Peyer's patch (tissue), 4 donors: ENCODE measurements around the gene PHF8. TPM values are rescaled to one million over a fixed set of nuclear protein-coding genes. Genes with fewer than 3 reads are reported as not detected.

ENCODE experiments used
- DNase-seq, 3 donors: peaks; one replicate each; pipeline ENCODE4 v3.0.0-alpha.2; 2017 to 2019
- H3K27ac ChIP-seq, 4 donors: fragments of 200-600 bp; sonication (generic); one replicate each; pipeline ENCODE4 v1.5.1; 2016 to 2019
- H3K27me3 ChIP-seq, 2 donors: fragments of 200-600 bp; sonication (generic); one replicate each; pipeline ENCODE4 v1.5.1; 2019
- H3K36me3 ChIP-seq, 3 donors: fragments of 200-600 bp; sonication (generic); one replicate each; pipeline ENCODE4 v1.5.1; 2016 to 2019
- H3K4me1 ChIP-seq, 4 donors: fragments of 200-600 bp; sonication (generic); one replicate each; pipeline ENCODE4 v1.5.1; 2016 to 2019
- H3K4me3 ChIP-seq, 4 donors: fragments of 200-600 bp; sonication (generic); 1 replicate in 3 of 4; 2 replicates in 1 of 4; pipeline ENCODE4 v1.5.1; 2016 to 2019; ENCODE audit warnings: mild to moderate bottlenecking in 1 of 4
- H3K9me3 ChIP-seq, 4 donors: fragments of 200-600 bp; sonication (generic); one replicate each; pipeline ENCODE4 v1.5.1; 2016 to 2019; ENCODE audit warnings: mild to moderate bottlenecking in 1 of 4
- CTCF ChIP-seq, 6 experiments: fragments of 450-650 bp in 4 of 6; fragments of 200-600 bp in 2 of 6; sonication (generic) in 1 of 6; IDR thresholded peaks; one replicate each; pipeline ENCODE4 v1.5.1; 2017 to 2019; ENCODE audit warnings: antibody characterized with exemption in 6 of 6, mild to moderate bottlenecking in 3 of 6, moderate library complexity in 1 of 6
- POLR2A ChIP-seq, 2 donors: fragments of 450-650 bp; IDR thresholded peaks; one replicate each; pipeline ENCODE4 v1.5.1; 2017; ENCODE audit warnings: antibody characterized with exemption in 2 of 2, mild to moderate bottlenecking in 2 of 2, moderate library complexity in 2 of 2
- total RNA-seq, 4 donors: library from RNA; depleted of rRNA; stranded (reverse); fragments of >200 nt; gene quantifications; one replicate each; pipeline ENCODE4 v1.1.0, GENCODE V29; 2016

Gene PHF8
- total RNA-seq, 4 donors from 2014 or later, result 52.5 to 188 (median 78.9) TPM

- Histone ChIP-seq H3K4me1 (no peaks in the 10 kb centered on the region), H3K36me3 (peaks cover 0 to 53% (median 0%) of the 10 kb centered on the region in 3 donors), H3K27ac (no peak overlapping the region), H3K9me3 (no peaks in the 10 kb centered on the region), H3K4me3 (no peak overlapping the region), H3K27me3 (no peaks in the 10 kb centered on the region)
- no peak for DNase-seq
- no peak for TF ChIP-seq CTCF (IDR thresholded peaks at IDR 0.05)
- TF ChIP-seq POLR2A (IDR thresholded peaks at IDR 0.05), result no peak
Observed at GRCh38 chrX:53990171-53990570, 54.1 kb downstream of the PHF8 start.

GRCh38 chrX:53984895-53985294 lies 59.4 kb downstream of the PHF8 start:
- no peaks in the 10 kb centered on the region for H3K9me3 ChIP-seq
- no peak overlapping the region for H3K27ac ChIP-seq
- H3K4me3 ChIP-seq, result no peak overlapping the region
- no peaks in the 10 kb centered on the region for H3K27me3 ChIP-seq
- TF ChIP-seq POLR2A (IDR thresholded peaks at IDR 0.05) (no peak), CTCF (IDR thresholded peaks at IDR 0.05) (no peak)
- no peak for DNase-seq
- H3K4me1 ChIP-seq, result no peaks in the 10 kb centered on the region
- H3K36me3 ChIP-seq, result peaks cover 0 to 33% (median 0%) of the 10 kb centered on the region in 3 donors

GRCh38 chrX:53974529-53974928 lies 69.7 kb downstream of the PHF8 start:
- Histone ChIP-seq H3K9me3 (no peaks in the 10 kb centered on the region), H3K27ac (no peak overlapping the region), H3K36me3 (peaks cover 0 to 17% (median 0%) of the 10 kb centered on the region in 3 donors), H3K4me3 (no peak overlapping the region), H3K27me3 (no peaks in the 10 kb centered on the region), H3K4me1 (no peaks in the 10 kb centered on the region)
- no peak for DNase-seq
- TF ChIP-seq CTCF (IDR thresholded peaks at IDR 0.05), result no peak
- TF ChIP-seq POLR2A (IDR thresholded peaks at IDR 0.05), result no peak

GRCh38 chrX:53969540-53969939 lies 74.7 kb downstream of the PHF8 start:
- H3K9me3 ChIP-seq, result no peaks in the 10 kb centered on the region
- no peak for DNase-seq
- H3K27me3 ChIP-seq, result no peaks in the 10 kb centered on the region
- H3K4me1 ChIP-seq, result no peaks in the 10 kb centered on the region
- no peak overlapping the region for H3K27ac ChIP-seq
- TF ChIP-seq POLR2A (IDR thresholded peaks at IDR 0.05) (no peak), CTCF (IDR thresholded peaks at IDR 0.05) (no peak)
- H3K36me3 ChIP-seq, result peaks cover 0 to 8% (median 0%) of the 10 kb centered on the region in 3 donors
- no peak overlapping the region for H3K4me3 ChIP-seq

GRCh38 chrX:53950130-53950733 lies 94.0 kb downstream of the PHF8 start:
- peaks cover 0 to 22% (median 0%) of the 10 kb centered on the region in 3 donors for H3K36me3 ChIP-seq
- DNase-seq, result no peak
- no peaks in the 10 kb centered on the region for H3K27me3 ChIP-seq
- no peaks in the 10 kb centered on the region for H3K9me3 ChIP-seq
- H3K4me1 ChIP-seq, result no peaks in the 10 kb centered on the region
- H3K4me3 ChIP-seq, result no peak overlapping the region
- TF ChIP-seq CTCF (IDR thresholded peaks at IDR 0.05) (no peak), POLR2A (IDR thresholded peaks at IDR 0.05) (no peak)
- no peak overlapping the region for H3K27ac ChIP-seq

- Histone ChIP-seq H3K9me3 (no peaks in the 10 kb centered on the region), H3K36me3 (peaks cover 0 to 50% (median 0%) of the 10 kb centered on the region in 3 donors), H3K27ac (no peak overlapping the region), H3K27me3 (no peaks in the 10 kb centered on the region), H3K4me1 (no peaks in the 10 kb centered on the region), H3K4me3 (no peak overlapping the region)
- no peak for DNase-seq
- TF ChIP-seq POLR2A (IDR thresholded peaks at IDR 0.05) (no peak), CTCF (IDR thresholded peaks at IDR 0.05) (no peak)
Observed at GRCh38 chrX:53940180-53940579, 104.1 kb downstream of the PHF8 start.
